GM18520 (cell line): ENCODE measurements around the gene NBR1.
"Not testable (repeated sequence)": the region's sequence is repeated elsewhere in the genome, so short reads cannot be mapped to it uniquely, and the experiment has no call there.

Experiments
- ATAC-seq: cut with Tn5 transposase; IDR thresholded peaks from one replicate; pipeline ENCODE4 v1.9.1; 2021; ENCODE audit not compliant: unreplicated experiment

Gene NBR1

GRCh38 chr17:43213545-43213944 lies 42.5 kb downstream of the NBR1 start:
- ATAC-seq: no peak

GRCh38 chr17:43215341-43215740 lies 44.3 kb downstream of the NBR1 start:
- ATAC-seq: no peak

- ATAC-seq: no peak
Measured at GRCh38 chr17:43216369-43216761, 45.4 kb downstream of the NBR1 start.

- ATAC-seq: no peak
Measured at GRCh38 chr17:43216762-43217613, 46.0 kb downstream of the NBR1 start.

GRCh38 chr17:43217614-43218087 lies 46.6 kb downstream of the NBR1 start:
- no peak for ATAC-seq

GRCh38 chr17:43219001-43219400 lies 48.0 kb downstream of the NBR1 start:
- no peak for ATAC-seq

GRCh38 chr17:43219746-43220380 lies 48.8 kb downstream of the NBR1 start:
- no peak for ATAC-seq

GRCh38 chr17:43220511-43221125 lies 49.6 kb downstream of the NBR1 start:
- no peak for ATAC-seq

- ATAC-seq: no peak
Measured at GRCh38 chr17:43224146-43224705, 53.2 kb downstream of the NBR1 start.

GRCh38 chr17:43226393-43226792 lies 55.4 kb downstream of the NBR1 start:
- ATAC-seq: no peak

- ATAC-seq: not testable (repeated sequence)
Measured at GRCh38 chr17:43228020-43228782, 57.2 kb downstream of the NBR1 start, which contains the start of gene CCDC200. CCDC200 (minus strand) TSS chr17:43228623; CDS start chr17:43228554, 69 bp downstream.

GRCh38 chr17:43231205-43232020 lies 60.4 kb downstream of the NBR1 start:
- ATAC-seq: not testable (repeated sequence)

- not testable (repeated sequence) for ATAC-seq
Measured at GRCh38 chr17:43232021-43232699, 61.1 kb downstream of the NBR1 start.

GRCh38 chr17:43233263-43233662 lies 62.2 kb downstream of the NBR1 start:
- ATAC-seq: not testable (repeated sequence)

GRCh38 chr17:43233877-43234276 lies 62.9 kb downstream of the NBR1 start, which contains the start of gene RNU2-1:
RNU2-1 (minus strand) TSS chr17:43233977.
- not testable (repeated sequence) for ATAC-seq

GRCh38 chr17:43239597-43239996 lies 68.6 kb downstream of the NBR1 start:
- ATAC-seq: not testable (repeated sequence)

GRCh38 chr17:43240596-43241352 lies 69.8 kb downstream of the NBR1 start:
- ATAC-seq: not testable (repeated sequence)

- ATAC-seq: not testable (repeated sequence)
Measured at GRCh38 chr17:43246456-43246855, 75.4 kb downstream of the NBR1 start.
